ENCODE results near the gene RSPH6A.
"Not testable (repeated sequence)": the region's sequence is repeated elsewhere in the genome, so short reads cannot be mapped to it uniquely, and the experiment has no call there.

RSPH6A gene

GRCh38 chr19:45764945-45765701, 50.0 kb downstream of the RSPH6A start:
- H3K4me3 ChIP-seq (ENCODE audit: low read length) = no peak overlapping the region
- no peak overlapping the region for H3K9ac ChIP-seq (ENCODE audit: low read length)
- peaks cover 18% of the 10 kb centered on the region for H3K27me3 ChIP-seq (ENCODE audit: control insufficient read depth, insufficient read depth, low read length)
- no peaks in the 10 kb centered on the region for H3K36me3 ChIP-seq (ENCODE audit: control insufficient read depth, insufficient read depth, low read length)
- peaks cover 20% of the 10 kb centered on the region for H3K4me1 ChIP-seq (ENCODE audit: control insufficient read depth, insufficient read depth, low read length)
- H3K9me3 ChIP-seq (ENCODE audit: control insufficient read depth, low read length) = no peaks in the 10 kb centered on the region

GRCh38 chr19:45764475-45764874, 50.6 kb downstream of the RSPH6A start:
- Histone ChIP-seq H3K4me3 (ENCODE audit: low read length) (no peak overlapping the region), H3K9ac (ENCODE audit: low read length) (no peak overlapping the region), H3K9me3 (ENCODE audit: control insufficient read depth, low read length) (no peaks in the 10 kb centered on the region), H3K4me1 (ENCODE audit: control insufficient read depth, insufficient read depth, low read length) (peaks cover 14% of the 10 kb centered on the region), H3K36me3 (ENCODE audit: control insufficient read depth, insufficient read depth, low read length) (no peaks in the 10 kb centered on the region), H3K27me3 (ENCODE audit: control insufficient read depth, insufficient read depth, low read length) (peaks cover 18% of the 10 kb centered on the region)

GRCh38 chr19:45763691-45764294, 51.3 kb downstream of the RSPH6A start:
- no peak overlapping the region for H3K9ac ChIP-seq (ENCODE audit: low read length)

GRCh38 chr19:45762870-45763631, 52.1 kb downstream of the RSPH6A start:
- H3K9ac ChIP-seq (ENCODE audit: low read length) = no peak overlapping the region
- H3K4me1 ChIP-seq (ENCODE audit: control insufficient read depth, insufficient read depth, low read length) = peaks cover 14% of the 10 kb centered on the region
- H3K36me3 ChIP-seq (ENCODE audit: control insufficient read depth, insufficient read depth, low read length) = no peaks in the 10 kb centered on the region
- H3K9me3 ChIP-seq (ENCODE audit: control insufficient read depth, low read length) = no peaks in the 10 kb centered on the region
- H3K4me3 ChIP-seq (ENCODE audit: low read length) = no peak overlapping the region
- peaks cover 18% of the 10 kb centered on the region for H3K27me3 ChIP-seq (ENCODE audit: control insufficient read depth, insufficient read depth, low read length)

More at GRCh38 chr19:45763691-45764294, 51.3 kb downstream of the RSPH6A start:
- H3K4me3 ChIP-seq (ENCODE audit: low read length) = no peak overlapping the region
- H3K36me3 ChIP-seq (ENCODE audit: control insufficient read depth, insufficient read depth, low read length) = no peaks in the 10 kb centered on the region
- H3K9me3 ChIP-seq (ENCODE audit: control insufficient read depth, low read length) = no peaks in the 10 kb centered on the region
- peaks cover 18% of the 10 kb centered on the region for H3K27me3 ChIP-seq (ENCODE audit: control insufficient read depth, insufficient read depth, low read length)
- H3K4me1 ChIP-seq (ENCODE audit: control insufficient read depth, insufficient read depth, low read length) = peaks cover 14% of the 10 kb centered on the region

GRCh38 chr19:45761714-45762113, 53.4 kb downstream of the RSPH6A start:
- Histone ChIP-seq H3K4me1 (ENCODE audit: control insufficient read depth, insufficient read depth, low read length) (peaks cover 8% of the 10 kb centered on the region), H3K27me3 (ENCODE audit: control insufficient read depth, insufficient read depth, low read length) (peaks cover 15% of the 10 kb centered on the region), H3K4me3 (ENCODE audit: low read length) (no peak overlapping the region), H3K9me3 (ENCODE audit: control insufficient read depth, low read length) (no peaks in the 10 kb centered on the region), H3K36me3 (ENCODE audit: control insufficient read depth, insufficient read depth, low read length) (no peaks in the 10 kb centered on the region), H3K9ac (ENCODE audit: low read length) (no peak overlapping the region)

GRCh38 chr19:45758921-45759320, 56.2 kb downstream of the RSPH6A start:
- Histone ChIP-seq H3K27me3 (ENCODE audit: control insufficient read depth, insufficient read depth, low read length) (peaks cover 8% of the 10 kb centered on the region), H3K4me3 (ENCODE audit: low read length) (no peak overlapping the region), H3K4me1 (ENCODE audit: control insufficient read depth, insufficient read depth, low read length) (no peaks in the 10 kb centered on the region), H3K9me3 (ENCODE audit: control insufficient read depth, low read length) (no peaks in the 10 kb centered on the region), H3K9ac (ENCODE audit: low read length) (no peak overlapping the region), H3K36me3 (ENCODE audit: control insufficient read depth, insufficient read depth, low read length) (no peaks in the 10 kb centered on the region)

GRCh38 chr19:45757695-45758094, 57.4 kb downstream of the RSPH6A start:
- Histone ChIP-seq H3K9ac (ENCODE audit: low read length) (no peak overlapping the region), H3K9me3 (ENCODE audit: control insufficient read depth, low read length) (no peaks in the 10 kb centered on the region), H3K27me3 (ENCODE audit: control insufficient read depth, insufficient read depth, low read length) (no peaks in the 10 kb centered on the region), H3K4me3 (ENCODE audit: low read length) (no peak overlapping the region), H3K36me3 (ENCODE audit: control insufficient read depth, insufficient read depth, low read length) (no peaks in the 10 kb centered on the region), H3K4me1 (ENCODE audit: control insufficient read depth, insufficient read depth, low read length) (no peaks in the 10 kb centered on the region)

GRCh38 chr19:45754323-45754722, 60.8 kb downstream of the RSPH6A start:
- Histone ChIP-seq H3K36me3 (ENCODE audit: control insufficient read depth, insufficient read depth, low read length) (no peaks in the 10 kb centered on the region), H3K9me3 (ENCODE audit: control insufficient read depth, low read length) (no peaks in the 10 kb centered on the region), H3K9ac (ENCODE audit: low read length) (no peak overlapping the region), H3K4me1 (ENCODE audit: control insufficient read depth, insufficient read depth, low read length) (no peaks in the 10 kb centered on the region), H3K27me3 (ENCODE audit: control insufficient read depth, insufficient read depth, low read length) (no peaks in the 10 kb centered on the region), H3K4me3 (ENCODE audit: low read length) (no peak overlapping the region)

- Histone ChIP-seq H3K4me1 (ENCODE audit: control insufficient read depth, insufficient read depth, low read length) (no peaks in the 10 kb centered on the region), H3K4me3 (ENCODE audit: low read length) (no peak overlapping the region), H3K9ac (ENCODE audit: low read length) (no peak overlapping the region)
These were observed 61.6 kb downstream of the RSPH6A start for GRCh38 chr19:45753548-45753947.

GRCh38 chr19:45752639-45753038, 62.5 kb downstream of the RSPH6A start:
- Histone ChIP-seq H3K9me3 (ENCODE audit: control insufficient read depth, low read length) (no peaks in the 10 kb centered on the region), H3K4me3 (ENCODE audit: low read length) (no peak overlapping the region), H3K4me1 (ENCODE audit: control insufficient read depth, insufficient read depth, low read length) (no peaks in the 10 kb centered on the region), H3K36me3 (ENCODE audit: control insufficient read depth, insufficient read depth, low read length) (no peaks in the 10 kb centered on the region), H3K9ac (ENCODE audit: low read length) (no peak overlapping the region), H3K27me3 (ENCODE audit: control insufficient read depth, insufficient read depth, low read length) (no peaks in the 10 kb centered on the region)

More at GRCh38 chr19:45753548-45753947, 61.6 kb downstream of the RSPH6A start:
- no peaks in the 10 kb centered on the region for H3K27me3 ChIP-seq (ENCODE audit: control insufficient read depth, insufficient read depth, low read length)
- H3K9me3 ChIP-seq (ENCODE audit: control insufficient read depth, low read length) = no peaks in the 10 kb centered on the region
- H3K36me3 ChIP-seq (ENCODE audit: control insufficient read depth, insufficient read depth, low read length) = no peaks in the 10 kb centered on the region

- H3K36me3 ChIP-seq (ENCODE audit: control insufficient read depth, insufficient read depth, low read length); H3K4me1 ChIP-seq (ENCODE audit: control insufficient read depth, insufficient read depth, low read length); H3K9ac ChIP-seq (ENCODE audit: low read length); H3K27me3 ChIP-seq (ENCODE audit: control insufficient read depth, insufficient read depth, low read length); H3K4me3 ChIP-seq (ENCODE audit: low read length); H3K9me3 ChIP-seq (ENCODE audit: control insufficient read depth, low read length): not testable (repeated sequence)
These were observed 63.6 kb downstream of the RSPH6A start for GRCh38 chr19:45751483-45751882.

- no peak overlapping the region for H3K4me3 ChIP-seq (ENCODE audit: low read length)
- H3K4me1 ChIP-seq (ENCODE audit: control insufficient read depth, insufficient read depth, low read length) = no peaks in the 10 kb centered on the region
- no peaks in the 10 kb centered on the region for H3K36me3 ChIP-seq (ENCODE audit: control insufficient read depth, insufficient read depth, low read length)
- H3K9ac ChIP-seq (ENCODE audit: low read length) = no peak overlapping the region
- H3K27me3 ChIP-seq (ENCODE audit: control insufficient read depth, insufficient read depth, low read length) = peaks cover 3% of the 10 kb centered on the region
- H3K9me3 ChIP-seq (ENCODE audit: control insufficient read depth, low read length) = no peaks in the 10 kb centered on the region
These were observed 67.6 kb downstream of the RSPH6A start for GRCh38 chr19:45747513-45747912.
